Stomach (tissue), 4 donors: Measurements from ENCODE around the gene AADACL4.

Experiments
- POLR2A ChIP-seq, 4 donors: fragments of 450-650 bp; IDR thresholded peaks; one replicate each; pipeline ENCODE4 v1.6.1; 2016; ENCODE audit warnings: antibody characterized with exemption in 4 of 4, control low read depth in 2 of 4, mild to moderate bottlenecking in 1 of 4, moderate library complexity in 1 of 4
- POLR2AphosphoS5 ChIP-seq, 3 donors: sonication (generic); formaldehyde crosslinking; IDR thresholded peaks; one replicate each; pipeline ENCODE4 v1.6.1; 2016; ENCODE audit warnings: antibody characterized with exemption in 3 of 3
- TF ChIP-seq, protein P1 (sequence below), 7 experiments: fragments of 450-650 bp in 4 of 7; fragments of 200-600 bp in 3 of 7; sonication (generic) in 3 of 7; IDR thresholded peaks; one replicate each; pipeline ENCODE4 v1.5.1; 2016 to 2019; ENCODE audit warnings: antibody characterized with exemption in 7 of 7, control low read depth in 2 of 7, mild to moderate bottlenecking in 1 of 7

GRCh38 chr1:12600880-12601633, 42.8 kb upstream of the AADACL4 start:
- no peak for TF ChIP-seq POLR2A (IDR thresholded peaks at IDR 0.05)
- TF ChIP-seq, protein P1, sequence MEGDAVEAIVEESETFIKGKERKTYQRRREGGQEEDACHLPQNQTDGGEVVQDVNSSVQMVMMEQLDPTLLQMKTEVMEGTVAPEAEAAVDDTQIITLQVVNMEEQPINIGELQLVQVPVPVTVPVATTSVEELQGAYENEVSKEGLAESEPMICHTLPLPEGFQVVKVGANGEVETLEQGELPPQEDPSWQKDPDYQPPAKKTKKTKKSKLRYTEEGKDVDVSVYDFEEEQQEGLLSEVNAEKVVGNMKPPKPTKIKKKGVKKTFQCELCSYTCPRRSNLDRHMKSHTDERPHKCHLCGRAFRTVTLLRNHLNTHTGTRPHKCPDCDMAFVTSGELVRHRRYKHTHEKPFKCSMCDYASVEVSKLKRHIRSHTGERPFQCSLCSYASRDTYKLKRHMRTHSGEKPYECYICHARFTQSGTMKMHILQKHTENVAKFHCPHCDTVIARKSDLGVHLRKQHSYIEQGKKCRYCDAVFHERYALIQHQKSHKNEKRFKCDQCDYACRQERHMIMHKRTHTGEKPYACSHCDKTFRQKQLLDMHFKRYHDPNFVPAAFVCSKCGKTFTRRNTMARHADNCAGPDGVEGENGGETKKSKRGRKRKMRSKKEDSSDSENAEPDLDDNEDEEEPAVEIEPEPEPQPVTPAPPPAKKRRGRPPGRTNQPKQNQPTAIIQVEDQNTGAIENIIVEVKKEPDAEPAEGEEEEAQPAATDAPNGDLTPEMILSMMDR (IDR thresholded peaks at IDR 0.05): peak in 4 of 7 experiments; percentile 18 to 54 (median 36)
- TF ChIP-seq POLR2AphosphoS5 (IDR thresholded peaks at IDR 0.05): no peak
